ENCODE data around the gene MLN.

DNA sequence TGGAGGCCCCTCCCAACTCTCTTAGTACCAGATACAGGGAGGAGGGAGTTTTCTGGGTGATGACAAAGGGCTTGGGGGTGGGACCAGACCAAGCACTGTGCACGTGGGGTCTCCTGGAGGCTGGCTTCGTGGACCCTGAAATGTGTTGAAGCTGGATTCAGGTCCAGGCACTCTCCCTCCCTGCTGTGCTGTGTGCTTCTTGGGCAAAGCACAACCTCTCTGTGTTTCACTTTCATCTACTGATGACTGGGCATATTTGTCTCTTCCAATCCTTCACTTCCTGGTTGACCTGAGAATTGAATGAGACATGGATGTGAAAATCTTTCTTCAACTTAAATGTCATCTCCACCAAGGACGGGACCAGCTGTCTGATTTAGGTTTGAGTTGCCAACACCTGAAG, 14.5 kb upstream of the MLN start:
- no peak for TF ChIP-seq CTCF (IDR thresholded peaks at IDR 0.05; ENCODE audit: poor library complexity)
- no peak for TF ChIP-seq EZH2 (IDR thresholded peaks at IDR 0.05; ENCODE audit: borderline replicate concordance)
- TF ChIP-seq EZH2phosphoT487 (IDR thresholded peaks at IDR 0.05; ENCODE audit: low read depth, severe bottlenecking, unreplicated experiment): no peak
